ENCODE results near the gene RBL2. TPM values are rescaled to one million over a fixed set of nuclear protein-coding genes. Genes with fewer than 3 reads are reported as not detected.

The RBL2 gene
- total and polyA plus RNA-seq, 9 of the 15 experiments (the other 6 are each of a cell fraction or from before 2014, with no cell fraction given) = 7.8 to 76.3 (median 28.5) TPM

DNA sequence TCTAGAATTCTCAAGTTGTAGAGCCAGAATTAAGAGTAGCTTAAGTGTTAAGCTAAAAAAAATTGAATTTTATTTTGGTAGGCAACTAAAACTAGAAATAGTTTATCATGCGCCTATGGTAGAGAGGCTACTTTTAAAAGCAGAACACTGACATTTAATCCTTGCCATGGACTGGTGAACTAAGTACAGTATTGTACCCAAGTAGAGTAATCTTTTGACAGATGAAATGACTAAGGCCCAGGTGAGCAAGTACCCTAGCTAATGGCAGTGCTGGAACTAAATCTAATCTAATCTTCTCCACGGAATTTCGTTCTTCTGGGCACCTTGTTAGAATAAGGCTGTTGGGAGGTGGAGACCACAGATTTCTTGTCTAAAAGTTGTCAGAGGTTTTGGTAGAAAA, 11.8 kb downstream of the RBL2 start (continued):
- no peak for TF ChIP-seq RREB1 (CRISPR knock-in tag; IDR thresholded peaks at IDR 0.05)
- TF ChIP-seq SLC30A9 (CRISPR knock-in tag; IDR thresholded peaks at IDR 0.05) = no peak

DNA sequence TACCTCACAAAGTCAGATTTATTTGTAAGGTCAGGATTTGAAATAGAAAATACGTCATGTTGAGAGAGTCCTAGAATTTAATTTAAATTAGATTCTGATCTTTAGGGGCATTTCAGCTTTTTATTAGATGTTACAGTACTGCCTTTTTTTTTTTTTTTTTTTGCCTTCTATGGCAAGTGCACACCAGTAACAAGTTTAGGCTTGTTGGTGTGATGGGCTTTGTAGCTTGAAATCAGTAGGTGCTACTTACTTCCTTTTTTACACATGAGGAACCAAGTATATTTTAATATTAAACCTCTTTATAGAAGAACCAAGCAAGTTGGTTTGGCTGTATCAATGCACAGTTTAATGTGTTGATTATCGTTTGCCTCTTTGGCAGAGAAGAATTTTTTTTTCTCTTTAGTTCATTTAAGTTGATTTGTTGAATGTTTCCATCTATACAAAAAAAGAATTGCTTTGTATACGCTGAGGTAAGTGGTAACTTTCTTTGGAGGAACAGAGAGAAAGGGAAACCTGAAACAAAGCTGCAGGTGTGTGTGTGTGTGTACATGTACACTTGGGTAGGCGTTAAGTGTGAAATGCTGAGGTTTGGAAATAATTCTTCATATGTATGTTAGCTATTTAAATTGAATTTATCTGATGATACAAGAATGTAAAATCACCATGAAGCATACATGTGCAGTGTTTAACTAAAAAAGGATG, 15.7 kb downstream of the RBL2 start:
- CTCF ChIA-PET (ENCODE audit: low intra/inter-chr PET ratio) = no interaction called here
- H3K27me3 ChIP-seq (ENCODE audit: control insufficient read depth in 2 of 2, insufficient read depth in 2 of 2, low read length in 2 of 2) = no peaks in the 10 kb centered on the region
- H3K79me2 ChIP-seq (ENCODE audit: control insufficient read depth, insufficient read depth, low read length) = no peaks in the 10 kb centered on the region
- DNase-seq (ENCODE audit: extremely low read depth in 1 of 4, low spot score in 3 of 4) (no peak), ATAC-seq (no peak), FAIRE-seq (no peak)
- H3K4me3 ChIP-seq = no peak overlapping the region
- POLR2A ChIA-PET = interaction anchor here (1.1 kb wide), 1 partner anchor 10 kb away, joined by 3 read pairs; no protein-coding TSS in a partner anchor
- H3K9ac ChIP-seq (ENCODE audit: insufficient read depth in 1 of 2, low read depth in 2 of 2, low read length in 2 of 2) = no peak overlapping the region
- H3K9me1 ChIP-seq (ENCODE audit: control insufficient read depth, insufficient read depth, low read length) = no peaks in the 10 kb centered on the region
- WGBS (ENCODE audit: insufficient coverage, low coverage, missing lambda C conversion rate) = 80% methylated on average over 4 of the region's 4 CpGs
- no TSS peak for BruUV-seq (replicated peaks)
- no peaks in the 10 kb centered on the region for H4K20me1 ChIP-seq (replicated peaks; ENCODE audit: control insufficient read depth, insufficient read depth, low read length)
- intact Hi-C loops (cut with micrococcal nuclease) = no loop called here
- no peaks in the 10 kb centered on the region for H3K9me3 ChIP-seq (replicated peaks; ENCODE audit: control insufficient read depth, insufficient read depth, low read depth, low read length)
- H3K4me1 ChIP-seq (replicated peaks in 1 of 2; ENCODE audit: control insufficient read depth in 2 of 2, insufficient read depth in 2 of 2, low read length in 2 of 2) = no peaks in the 10 kb centered on the region
- peaks cover 31% of the 10 kb centered on the region for H3K36me3 ChIP-seq (ENCODE audit: control insufficient read depth, insufficient read depth, low read length)
- in situ Hi-C loops (cut with MboI) = no loop called here
- H3K27ac ChIP-seq (ENCODE audit: extremely low read depth, low read depth, low read length) = no peak overlapping the region
- H2AFZ ChIP-seq (ENCODE audit: low read depth, low read length) = no peak overlapping the region
- no peak overlapping the region for H3K4me2 ChIP-seq (ENCODE audit: insufficient read depth, low read length)
- no peak for TF ChIP-seq XRCC3 (IDR thresholded peaks at IDR 0.05)
- TF ChIP-seq HOXB6 (CRISPR knock-in tag; IDR thresholded peaks at IDR 0.05; ENCODE audit: borderline replicate concordance) = no peak
- no peak for TF ChIP-seq POLR2G (IDR thresholded peaks at IDR 0.05; ENCODE audit: low read depth, low read length)
- no peak for TF ChIP-seq ZNF232 (CRISPR knock-in tag; IDR thresholded peaks at IDR 0.05)
- TF ChIP-seq NFATC3 (IDR thresholded peaks at IDR 0.05) = no peak
- TF ChIP-seq FOXK1 (CRISPR knock-in tag; IDR thresholded peaks at IDR 0.05; ENCODE audit: borderline replicate concordance) = no peak
- no peak for TF ChIP-seq HDAC2 (IDR thresholded peaks at IDR 0.05)
- TF ChIP-seq DDX20 (tag; IDR thresholded peaks at IDR 0.05; ENCODE audit: low read depth) = no peak
- TF ChIP-seq ZNF354B (CRISPR knock-in tag; IDR thresholded peaks at IDR 0.05) = no peak
- no peak for TF ChIP-seq KLF10 (CRISPR knock-in tag; IDR thresholded peaks at IDR 0.05)
- TF ChIP-seq POLR2H (tag; IDR thresholded peaks at IDR 0.05; ENCODE audit: low read depth) = no peak
- TF ChIP-seq IRF1 (CRISPR knock-in tag; IDR thresholded peaks at IDR 0.05; ENCODE audit: borderline replicate concordance) = no peak
- TF ChIP-seq ZNF583 (CRISPR knock-in tag; IDR thresholded peaks at IDR 0.05) = no peak
- TF ChIP-seq CCNT2 (IDR thresholded peaks at IDR 0.05; ENCODE audit: borderline replicate concordance, extremely low read depth, insufficient read length, low read depth, low read length) = no peak
